Fibroblast of skin of left quadriceps (primary cell): ENCODE measurements around the gene GPX8.

Source experiments
- DNase-seq, 2 experiments: peaks; one replicate each; pipeline ENCODE4 v3.0.0-alpha.2; 2013; ENCODE audit warnings: low read depth in 2 of 2

The GPX8 gene, protein sequence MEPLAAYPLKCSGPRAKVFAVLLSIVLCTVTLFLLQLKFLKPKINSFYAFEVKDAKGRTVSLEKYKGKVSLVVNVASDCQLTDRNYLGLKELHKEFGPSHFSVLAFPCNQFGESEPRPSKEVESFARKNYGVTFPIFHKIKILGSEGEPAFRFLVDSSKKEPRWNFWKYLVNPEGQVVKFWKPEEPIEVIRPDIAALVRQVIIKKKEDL

DNA sequence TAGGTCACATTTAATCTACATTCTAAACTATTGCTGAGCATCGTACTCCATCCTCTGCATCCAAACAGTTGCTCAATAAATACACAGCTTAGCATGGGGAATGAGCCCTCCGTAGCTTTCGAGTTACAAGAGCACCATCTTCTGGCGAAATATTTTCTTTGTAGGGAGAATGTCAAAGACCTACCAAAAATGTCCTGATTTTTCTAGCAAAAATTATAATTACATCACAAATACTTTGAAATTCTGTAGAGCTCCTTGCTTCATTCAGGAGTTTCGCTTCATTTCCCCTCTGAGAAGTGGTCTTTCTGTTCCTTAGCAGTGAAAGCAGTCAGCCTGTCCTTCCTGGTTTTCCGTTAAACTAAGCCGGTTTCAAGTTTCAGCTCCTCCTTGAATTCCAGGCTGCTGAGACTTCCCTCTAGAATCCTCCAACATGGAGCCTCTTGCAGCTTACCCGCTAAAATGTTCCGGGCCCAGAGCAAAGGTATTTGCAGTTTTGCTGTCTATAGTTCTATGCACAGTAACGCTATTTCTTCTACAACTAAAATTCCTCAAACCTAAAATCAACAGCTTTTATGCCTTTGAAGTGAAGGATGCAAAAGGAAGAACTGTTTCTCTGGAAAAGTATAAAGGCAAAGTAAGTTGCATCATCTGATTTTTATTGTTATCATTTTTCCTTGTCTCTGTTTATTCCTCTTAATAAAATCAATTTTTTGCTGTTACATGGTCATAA, at the start of gene GPX8:
GPX8 (plus strand) TSS at position 409 of the 730 bp plus-strand sequence; CDS start at position 431, 22 bp downstream.
- DNase-seq: peak; percentile 80 to 85

DNA sequence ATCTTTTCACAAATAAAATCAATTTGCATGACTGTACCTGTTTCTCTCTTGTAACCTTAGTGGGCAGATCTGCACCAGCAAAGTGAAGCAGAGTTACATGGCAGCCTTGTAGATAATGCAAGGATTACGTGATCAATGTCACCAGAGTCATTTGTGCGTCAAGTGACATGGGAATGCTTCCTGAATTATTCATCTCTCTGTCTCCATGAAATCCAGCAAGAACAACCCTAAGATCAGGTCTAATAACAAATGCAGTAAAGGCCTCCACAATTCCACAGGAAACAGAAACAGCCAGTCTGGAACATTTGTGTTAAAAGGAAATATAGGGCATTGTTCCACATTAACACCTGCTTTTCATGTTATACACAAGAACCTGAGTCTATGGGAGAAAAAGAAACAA, 49.8 kb upstream of the GPX8 start:
- DNase-seq: no peak

DNA sequence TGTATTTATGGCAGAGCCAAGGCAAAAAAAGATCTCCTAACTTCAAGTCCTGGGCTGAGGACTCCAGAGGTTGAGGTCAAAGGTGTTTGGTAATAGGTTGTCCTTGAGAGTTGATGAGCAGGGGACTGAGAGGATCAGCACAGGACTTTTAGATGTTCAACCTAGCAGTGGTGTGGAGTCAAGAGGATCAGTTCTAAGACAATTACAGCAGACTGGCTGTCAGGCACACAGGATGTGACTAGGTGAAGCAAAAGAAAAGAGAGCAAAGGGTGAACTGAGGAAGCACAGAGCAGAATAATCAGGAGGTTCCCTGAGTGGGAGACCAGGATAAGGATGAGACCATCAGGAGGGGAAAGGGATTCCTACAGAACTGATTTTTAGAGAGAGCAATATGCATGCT, 46.6 kb upstream of the GPX8 start:
- no peak for DNase-seq

DNA sequence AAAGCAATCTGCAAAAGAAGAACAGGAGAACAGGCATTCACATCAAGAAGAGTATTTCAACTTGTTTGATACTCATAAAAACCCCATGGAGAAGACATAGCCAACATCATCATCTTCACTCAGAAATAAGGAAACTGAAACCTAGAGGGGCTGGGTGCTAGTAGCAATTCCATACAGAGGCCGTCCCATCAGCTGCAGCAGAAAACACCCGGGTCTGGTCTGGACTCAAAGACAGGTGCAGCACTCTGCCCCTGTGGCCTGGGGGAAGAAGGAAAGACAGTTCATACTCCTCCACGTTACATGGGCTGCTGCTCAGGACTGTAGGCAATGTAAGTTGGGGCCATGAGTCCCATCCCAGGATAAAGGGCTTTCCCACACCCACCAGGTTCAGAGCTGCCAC, 45.9 kb upstream of the GPX8 start:
- DNase-seq: no peak

DNA sequence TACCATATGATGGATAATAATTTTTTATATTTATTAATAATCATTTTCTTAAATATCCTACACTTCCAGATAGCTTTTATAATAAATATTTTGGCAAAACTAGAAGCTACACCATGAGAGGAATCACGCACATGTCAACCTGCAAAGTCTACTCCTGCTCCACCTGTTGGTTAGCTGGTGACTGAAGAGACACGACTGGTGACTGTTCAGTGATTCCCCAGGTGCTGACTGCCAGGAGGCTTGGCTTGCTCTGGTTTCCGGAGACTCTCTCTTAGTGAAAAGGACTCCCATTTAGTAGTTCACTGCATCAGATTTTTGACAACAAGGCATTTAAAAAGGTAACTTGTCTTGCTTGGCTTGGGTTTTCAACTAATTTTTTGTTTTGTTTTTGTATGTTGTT, 36.6 kb upstream of the GPX8 start:
- no peak for DNase-seq

GRCh38 chr5:55134053-55134722, 25.8 kb upstream of the GPX8 start:
- no peak for DNase-seq

- no peak for DNase-seq
These were observed 23.4 kb upstream of the GPX8 start for GRCh38 chr5:55136521-55136920.

- no peak for DNase-seq
These were observed 18.9 kb upstream of the GPX8 start for GRCh38 chr5:55140908-55141665.

GRCh38 chr5:55141945-55142690, 17.9 kb upstream of the GPX8 start:
- no peak for DNase-seq

DNA sequence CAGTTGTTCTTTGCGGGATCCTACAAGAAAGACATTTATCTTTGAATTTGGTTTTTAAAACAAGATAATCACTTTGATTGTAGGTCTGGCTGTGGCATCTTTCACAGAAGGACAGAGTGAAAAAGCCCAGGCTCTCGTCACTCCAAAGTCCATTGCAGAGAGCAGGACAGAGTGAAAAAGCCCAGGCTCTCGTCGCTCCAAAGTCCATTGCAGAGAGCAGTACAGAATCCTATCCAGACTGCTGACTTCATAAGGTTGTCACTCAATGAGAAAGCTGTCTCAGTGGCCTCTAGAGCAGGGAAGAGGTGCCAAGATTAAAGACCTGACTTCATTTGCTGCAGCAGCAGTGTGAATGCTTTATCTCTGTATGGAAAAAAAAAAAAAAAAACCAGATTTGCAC, 16.3 kb upstream of the GPX8 start:
- DNase-seq: no peak

GRCh38 chr5:55146080-55146479, 13.9 kb upstream of the GPX8 start:
- no peak for DNase-seq

- DNase-seq: peak; percentile 61 to 68
These were observed 13.3 kb upstream of the GPX8 start for GRCh38 chr5:55146543-55147151.

DNA sequence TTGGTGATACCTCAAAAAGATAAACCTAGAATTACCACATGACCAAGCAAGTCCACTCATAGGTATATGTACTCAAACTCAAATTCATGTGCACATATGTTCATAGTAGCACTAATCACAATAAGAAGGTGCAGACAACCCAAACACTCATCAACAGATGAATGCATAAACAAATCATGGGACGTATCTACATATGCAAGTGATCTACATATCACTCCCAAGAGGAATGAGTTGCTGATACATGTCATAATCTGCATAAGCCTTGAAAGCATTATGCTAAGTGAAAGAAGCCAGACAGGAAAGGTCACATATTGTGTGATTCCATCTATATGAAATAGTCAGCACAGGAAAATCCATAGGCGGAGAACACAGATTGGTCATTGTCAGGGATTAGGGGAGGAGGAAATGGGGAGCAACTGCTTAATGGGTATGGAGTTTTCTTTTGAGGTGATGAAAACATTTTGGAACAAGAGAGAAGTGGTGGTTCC, 10.6 kb upstream of the GPX8 start:
- no peak for DNase-seq

- DNase-seq: peak in 1 of 2 experiments; percentile 43
These were observed 7.8 kb upstream of the GPX8 start for GRCh38 chr5:55151923-55152842.

GRCh38 chr5:55154873-55155272, 5.1 kb upstream of the GPX8 start:
- DNase-seq: peak in 1 of 2 experiments; percentile 46

DNA sequence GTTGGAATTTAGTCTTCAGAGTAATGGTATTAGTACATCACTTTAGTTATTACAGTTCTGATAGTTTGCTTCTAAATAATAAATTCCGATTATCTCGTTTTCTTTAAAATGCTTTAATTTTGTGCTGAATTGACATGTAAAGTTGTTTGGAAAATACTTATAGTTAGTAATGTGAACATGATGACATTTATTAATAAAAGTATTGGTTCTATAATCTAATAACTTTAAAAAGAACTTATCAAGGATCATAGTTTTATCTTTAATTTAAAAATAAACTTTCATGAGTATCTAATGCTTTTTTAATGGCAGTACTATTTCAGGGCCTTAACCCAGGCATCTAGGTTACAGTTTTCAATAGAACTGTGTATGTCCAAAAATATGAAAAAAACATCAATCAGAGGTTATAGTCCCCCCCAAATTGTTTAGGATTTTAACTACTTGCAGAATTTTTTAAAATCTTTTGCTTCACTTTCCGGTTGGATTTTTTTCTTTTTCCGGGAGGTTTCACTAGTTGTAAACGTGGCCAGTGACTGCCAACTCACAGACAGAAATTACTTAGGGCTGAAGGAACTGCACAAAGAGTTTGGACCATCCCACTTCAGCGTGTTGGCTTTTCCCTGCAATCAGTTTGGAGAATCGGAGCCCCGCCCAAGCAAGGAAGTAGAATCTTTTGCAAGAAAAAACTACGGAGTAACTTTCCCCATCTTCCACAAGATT, 680 bp downstream of the GPX8 start:
- DNase-seq: peak; percentile 95 to 96

- DNase-seq: no peak
These were observed 2.7 kb downstream of the GPX8 start for GRCh38 chr5:55162666-55163065.

GRCh38 chr5:55171471-55171870, 11.5 kb downstream of the GPX8 start:
- no peak for DNase-seq
